ENCODE results near the gene UBE2R2. TPM values are rescaled to one million over a fixed set of nuclear protein-coding genes. Genes with fewer than 3 reads are reported as not detected.
A peak's percentile ranks its signal among the peaks of the same experiment; 100 is the strongest.
"Not testable (repeated sequence)": the region's sequence is repeated elsewhere in the genome, so short reads cannot be mapped to it uniquely, and the experiment has no call there.

Gene UBE2R2
- total and polyA plus RNA-seq, 7 donors, result 20.3 to 62.9 (median 51.3) TPM

DNA sequence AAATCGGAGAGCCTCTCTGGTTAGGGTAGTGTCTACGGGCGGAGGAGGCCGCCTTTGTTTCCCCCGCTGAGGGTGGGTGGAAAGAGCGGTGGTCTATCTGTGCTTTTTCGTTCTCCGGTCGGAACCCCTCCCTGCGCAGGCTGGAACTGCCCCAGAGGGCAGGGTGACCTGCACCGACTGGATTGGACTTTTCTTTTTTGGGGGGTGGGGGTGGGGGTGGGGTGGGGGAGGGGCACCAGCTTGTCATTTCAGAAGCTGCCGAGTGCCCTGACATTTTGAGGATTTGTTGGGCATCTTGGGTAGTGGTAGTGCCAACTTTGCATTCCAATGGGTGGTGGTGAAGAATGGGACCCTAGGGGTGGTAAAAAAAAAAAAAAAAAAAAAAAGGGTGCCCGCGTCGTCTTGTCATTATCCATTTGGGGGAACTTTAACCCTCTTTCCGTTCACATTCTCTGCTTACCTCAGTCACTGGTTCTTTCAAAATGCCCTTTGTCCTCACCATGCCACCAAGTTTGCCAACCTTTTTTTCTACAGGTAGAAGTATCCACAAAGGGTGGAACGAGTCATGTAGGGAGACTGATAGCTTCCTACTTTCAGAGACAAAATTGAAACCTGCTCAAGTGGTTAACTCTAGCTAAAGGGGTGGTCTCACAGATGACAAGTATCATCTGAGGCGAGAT, 1.3 kb downstream of the UBE2R2 start:
- intact Hi-C loops (cut with DNase I), result loop anchor here in 1 of 2 donors (10.0 kb wide), 1 partner anchor 256 kb away; no protein-coding TSS in a partner anchor
- WGBS, 3 donors, result 0 to 3% (median 2%) methylated on average over 12 to 18 of the region's 18 CpGs
- Histone ChIP-seq H3K4me1 (peaks cover 49% of the 10 kb centered on the region), H3K4me3 (peak overlapping the region; percentile 93), H3K27me3 (ENCODE audit: insufficient read depth in 3 of 3, low read length in 2 of 3) (no peaks in the 10 kb centered on the region), H3K9me3 (no peaks in the 10 kb centered on the region), H3K36me3 (ENCODE audit: insufficient read depth in 1 of 2, low read depth in 1 of 2) (peaks cover 0 to 4% of the 10 kb centered on the region in 2 donors), H3K27ac (peak overlapping the region; percentile 98)
- TF ChIP-seq, protein P1, sequence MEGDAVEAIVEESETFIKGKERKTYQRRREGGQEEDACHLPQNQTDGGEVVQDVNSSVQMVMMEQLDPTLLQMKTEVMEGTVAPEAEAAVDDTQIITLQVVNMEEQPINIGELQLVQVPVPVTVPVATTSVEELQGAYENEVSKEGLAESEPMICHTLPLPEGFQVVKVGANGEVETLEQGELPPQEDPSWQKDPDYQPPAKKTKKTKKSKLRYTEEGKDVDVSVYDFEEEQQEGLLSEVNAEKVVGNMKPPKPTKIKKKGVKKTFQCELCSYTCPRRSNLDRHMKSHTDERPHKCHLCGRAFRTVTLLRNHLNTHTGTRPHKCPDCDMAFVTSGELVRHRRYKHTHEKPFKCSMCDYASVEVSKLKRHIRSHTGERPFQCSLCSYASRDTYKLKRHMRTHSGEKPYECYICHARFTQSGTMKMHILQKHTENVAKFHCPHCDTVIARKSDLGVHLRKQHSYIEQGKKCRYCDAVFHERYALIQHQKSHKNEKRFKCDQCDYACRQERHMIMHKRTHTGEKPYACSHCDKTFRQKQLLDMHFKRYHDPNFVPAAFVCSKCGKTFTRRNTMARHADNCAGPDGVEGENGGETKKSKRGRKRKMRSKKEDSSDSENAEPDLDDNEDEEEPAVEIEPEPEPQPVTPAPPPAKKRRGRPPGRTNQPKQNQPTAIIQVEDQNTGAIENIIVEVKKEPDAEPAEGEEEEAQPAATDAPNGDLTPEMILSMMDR (IDR thresholded peaks at IDR 0.05), result no peak
- ATAC-seq (peak in 3 of 4 donors; percentile 4 to 55 (median 12)), DNase-seq (peak in 1 of 2 donors; percentile 82)

DNA sequence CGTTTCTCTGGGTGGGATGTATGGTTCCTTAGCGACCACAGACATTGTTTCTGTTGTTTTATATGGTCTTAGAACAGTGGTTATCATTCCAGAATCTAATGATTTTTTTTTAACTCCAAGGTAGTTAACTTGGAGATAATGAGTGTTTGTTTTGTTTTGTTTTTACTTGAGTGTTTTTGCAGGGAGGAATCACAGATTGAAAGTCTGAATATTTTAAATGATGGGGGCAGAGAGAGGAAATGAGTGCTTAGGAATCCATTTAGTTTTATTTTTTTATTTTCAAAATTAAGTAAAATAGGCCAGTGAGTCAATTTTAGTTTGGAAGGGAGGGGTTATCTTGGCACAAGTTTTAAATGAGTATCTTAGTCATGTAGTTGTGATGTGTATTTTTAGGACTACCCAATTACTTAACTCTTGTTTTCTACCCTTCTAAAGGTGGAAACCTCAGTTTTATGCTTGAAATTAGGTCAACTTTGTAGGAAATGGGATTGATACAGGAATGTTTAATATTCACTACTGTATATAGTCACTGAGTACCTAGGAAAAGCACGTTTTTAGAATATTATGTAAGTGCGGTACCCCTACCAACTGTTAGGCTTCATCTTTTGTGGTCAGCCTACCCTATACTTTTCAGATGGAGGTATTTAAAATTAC, 2.0 kb downstream of the UBE2R2 start:
- Histone ChIP-seq H3K36me3 (ENCODE audit: insufficient read depth in 1 of 2, low read depth in 1 of 2) (peaks cover 0 to 4% of the 10 kb centered on the region in 2 donors), H3K9me3 (no peaks in the 10 kb centered on the region), H3K4me3 (peak overlapping the region; percentile 93), H3K4me1 (peaks cover 48% of the 10 kb centered on the region), H3K27ac (peak overlapping the region; percentile 98), H3K27me3 (ENCODE audit: insufficient read depth in 3 of 3, low read length in 2 of 3) (no peaks in the 10 kb centered on the region)
- no peak for DNase-seq
- peak in 1 of 4 donors; percentile 52 for ATAC-seq
- TF ChIP-seq, protein P1 (IDR thresholded peaks at IDR 0.05), result no peak
- intact Hi-C loops (cut with DNase I), result loop anchor here in 1 of 2 donors (10.0 kb wide), 1 partner anchor 256 kb away; no protein-coding TSS in a partner anchor
- WGBS, 3 donors, result 17 to 25% (median 17%) methylated on average over 4 of the region's 4 CpGs

DNA sequence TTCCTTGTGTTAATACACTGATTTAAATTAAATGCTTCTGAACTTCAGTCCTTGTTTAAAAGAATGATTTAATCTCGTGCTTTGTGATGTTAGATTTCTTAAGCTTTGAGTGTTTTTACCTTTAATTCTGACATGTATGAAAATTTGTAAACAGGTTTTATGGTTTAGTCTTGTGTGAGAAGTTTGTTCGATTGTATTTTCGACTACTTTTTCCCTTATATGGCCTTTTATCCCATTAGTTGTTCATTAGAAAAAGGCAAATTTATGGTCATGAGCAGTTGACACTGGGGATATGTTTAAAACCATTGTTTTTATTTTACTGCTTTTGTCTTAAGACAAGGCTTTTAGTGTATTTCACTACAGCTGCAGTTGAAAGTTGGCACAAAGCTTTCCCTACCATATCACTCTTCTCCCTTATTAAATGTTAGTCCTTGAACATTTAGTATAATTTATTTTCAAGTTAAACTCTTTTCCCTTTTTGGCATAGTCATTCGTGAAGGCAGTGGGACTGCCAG, 3.3 kb downstream of the UBE2R2 start:
- Histone ChIP-seq H3K27ac (peak overlapping the region; percentile 98), H3K4me3 (peak overlapping the region; percentile 93), H3K27me3 (ENCODE audit: insufficient read depth in 3 of 3, low read length in 2 of 3) (no peaks in the 10 kb centered on the region), H3K36me3 (ENCODE audit: insufficient read depth in 1 of 2, low read depth in 1 of 2) (peaks cover 0 to 4% of the 10 kb centered on the region in 2 donors), H3K4me1 (peaks cover 40% of the 10 kb centered on the region), H3K9me3 (no peaks in the 10 kb centered on the region)
- TF ChIP-seq, protein P1 (IDR thresholded peaks at IDR 0.05), result no peak
- DNase-seq (no peak), ATAC-seq (no peak)
- 34 to 50% (median 39%) methylated on average over 4 of the region's 4 CpGs for WGBS, 3 donors
- intact Hi-C loops (cut with DNase I), result no loop called here

DNA sequence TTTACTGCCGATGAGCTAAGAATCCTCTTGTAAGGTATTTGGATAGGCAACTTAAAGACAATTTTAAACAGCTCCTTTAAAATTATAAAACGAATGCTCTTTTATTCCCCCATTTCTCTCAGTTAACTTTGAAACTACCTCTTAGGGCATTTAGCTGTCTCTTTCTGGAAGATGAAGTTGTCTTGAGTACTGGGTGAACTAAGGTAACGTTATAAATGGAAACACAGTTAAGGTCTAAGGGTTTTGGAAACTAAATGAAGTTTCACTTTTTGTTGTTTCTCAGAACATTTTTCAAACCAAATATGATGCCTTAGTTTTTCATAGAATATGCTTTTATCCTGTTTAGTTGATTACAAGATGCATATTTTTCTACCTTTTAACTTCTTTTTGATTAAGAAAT, 6.8 kb downstream of the UBE2R2 start:
- Histone ChIP-seq H3K9me3 (no peaks in the 10 kb centered on the region), H3K36me3 (ENCODE audit: insufficient read depth in 1 of 2, low read depth in 1 of 2) (peaks cover 0 to 4% of the 10 kb centered on the region in 2 donors), H3K27me3 (ENCODE audit: insufficient read depth in 3 of 3, low read length in 2 of 3) (no peaks in the 10 kb centered on the region), H3K27ac (peak overlapping the region; percentile 27), H3K4me3 (no peak overlapping the region), H3K4me1 (peaks cover 31% of the 10 kb centered on the region)
- TF ChIP-seq, protein P1 (IDR thresholded peaks at IDR 0.05), result no peak
- intact Hi-C loops (cut with DNase I), result no loop called here
- ATAC-seq, result no peak
- 50 to 77% (median 70%) methylated on average over 3 of the region's 3 CpGs for WGBS, 3 donors
- no peak for DNase-seq

DNA sequence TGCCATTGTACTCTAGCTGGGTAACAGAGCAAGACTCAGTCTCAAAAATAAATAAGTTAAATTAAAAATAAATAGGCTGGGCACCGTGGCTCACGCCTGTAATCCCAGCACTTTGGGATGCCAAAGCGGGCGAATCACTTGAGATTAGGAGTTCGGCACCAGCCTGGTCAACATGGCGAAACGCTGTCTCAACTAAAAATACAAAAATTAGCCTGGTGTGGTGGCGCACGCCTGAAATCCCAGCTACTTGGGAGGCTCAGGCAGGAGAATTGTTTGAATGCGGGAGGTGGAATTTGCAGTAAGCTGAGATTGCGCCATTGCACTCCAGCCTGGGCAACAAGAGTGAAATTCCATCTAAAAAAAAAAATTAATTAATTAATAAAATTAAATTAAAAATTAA, 10.3 kb downstream of the UBE2R2 start:
- H3K27me3 ChIP-seq (ENCODE audit: insufficient read depth in 3 of 3, low read length in 2 of 3); ATAC-seq; intact Hi-C loops (cut with DNase I); H3K4me1 ChIP-seq; DNase-seq; H3K27ac ChIP-seq; H3K36me3 ChIP-seq (ENCODE audit: insufficient read depth in 1 of 2, low read depth in 1 of 2); H3K9me3 ChIP-seq; H3K4me3 ChIP-seq: not testable (repeated sequence)
- WGBS, 3 donors, result 95 to 99% (median 96%) methylated on average over 11 of the region's 11 CpGs

DNA sequence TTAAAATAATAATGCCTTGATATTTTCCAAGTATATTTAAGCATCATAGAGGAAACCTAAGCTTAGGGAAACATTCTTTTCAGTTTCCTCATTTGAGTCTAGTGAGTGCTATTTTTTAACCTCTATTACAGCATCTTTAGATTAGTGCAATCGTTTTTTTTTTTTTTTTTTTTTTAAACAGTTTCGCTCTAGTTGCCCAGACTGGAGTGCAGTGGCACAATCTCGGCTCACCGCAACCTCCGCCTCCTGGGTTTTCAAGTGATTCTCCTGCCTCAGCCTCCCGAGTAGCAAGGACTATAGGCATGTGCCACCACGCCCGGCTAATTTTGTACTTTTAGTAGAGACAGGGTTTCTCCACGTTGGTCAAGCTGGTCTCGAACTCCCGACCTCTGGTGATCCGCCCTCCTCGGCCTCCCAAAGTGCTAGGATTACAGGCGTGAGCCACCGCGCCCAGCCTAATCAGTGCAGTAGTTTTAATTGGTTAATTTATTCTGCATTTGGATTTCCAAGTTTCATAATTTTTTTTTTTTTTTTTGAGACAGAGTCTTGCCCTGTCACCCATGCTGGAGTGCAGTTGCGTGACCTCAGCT, 12.8 kb downstream of the UBE2R2 start:
- ATAC-seq; intact Hi-C loops (cut with DNase I); H3K9me3 ChIP-seq; H3K36me3 ChIP-seq (ENCODE audit: insufficient read depth in 1 of 2, low read depth in 1 of 2); DNase-seq; H3K27me3 ChIP-seq (ENCODE audit: insufficient read depth in 3 of 3, low read length in 2 of 3); H3K4me3 ChIP-seq; H3K27ac ChIP-seq; H3K4me1 ChIP-seq: not testable (repeated sequence)
- WGBS, 3 donors, result 91 to 94% (median 92%) methylated on average over 17 of the region's 17 CpGs

Data from psoas muscle (tissue), 8 donors.